SK-N-SH (cell line): ENCODE measurements around the gene MAN2B1. TPM values are rescaled to one million over a fixed set of nuclear protein-coding genes. Genes with fewer than 3 reads are reported as not detected.

Experiments
- CTCF ChIA-PET: fragments of 300-600, 350-600 bp; formaldehyde crosslinking; extraction: SDS; loops from one replicate; lab custom pipeline; 2021; lab: Yijun Ruan, JAX
- POLR2A ChIA-PET: fragments of 350-600 bp; sonication (Branson Sonifier 250); formaldehyde crosslinking; extraction: SDS; loops from one replicate; lab custom pipeline; 2020; ENCODE audit warnings: antibody characterized with exemption, inconsistent platforms; lab: Yijun Ruan, JAX
- DNase-seq: peaks from one replicate; pipeline ENCODE4 v3.0.0; 2012
- H2AFZ ChIP-seq: fragments of 200-600 bp; sonication (generic); 2 replicates; pipeline ENCODE4 v1.8.1; 2016; ENCODE audit warnings: antibody characterized with exemption, mild to moderate bottlenecking, low read depth
- H3F3A ChIP-seq: fragments of 200-600 bp; sonication (generic); replicated peaks from 2 replicates; pipeline ENCODE3; 2016; ENCODE audit warnings: antibody characterized with exemption, mild to moderate bottlenecking; ENCODE audit not compliant: insufficient read depth
- H3K27ac ChIP-seq, 2 experiments: fragments of 200-500 bp in 1 of 2; fragments of 200-600 bp in 1 of 2; sonication (Bioruptor generic) in 1 of 2; sonication (generic), shearing (Covaris generic) in 1 of 2; 2 replicates each; pipeline versions ENCODE4 v1.5.1 to v1.6.1; 2014 to 2016; ENCODE audit warnings: low read depth in 2 of 2, inconsistent platforms in 1 of 2, low read length in 1 of 2, mild to moderate bottlenecking in 1 of 2, mixed read lengths in 1 of 2
- H3K27me3 ChIP-seq: fragments of 200-600 bp; sonication (generic), shearing (Covaris generic); 2 replicates; pipeline ENCODE4 v1.6.1; 2016; ENCODE audit warnings: mixed run types; ENCODE audit not compliant: insufficient read depth
- H3K36me3 ChIP-seq, 2 experiments: fragments of 200-500 bp in 1 of 2; fragments of 200-600 bp in 1 of 2; sonication (Bioruptor generic) in 1 of 2; sonication (generic) in 1 of 2; replicated peaks in 1 of 2; 2 replicates each; pipeline versions ENCODE3 to v1.5.1; 2014 to 2016; ENCODE audit warnings: low read length in 1 of 2, mild to moderate bottlenecking in 1 of 2; ENCODE audit not compliant: insufficient read depth in 2 of 2, control insufficient read depth in 1 of 2
- H3K4me1 ChIP-seq, 2 experiments: fragments of 200-500 bp in 1 of 2; fragments of 200-600 bp in 1 of 2; sonication (Bioruptor generic) in 1 of 2; sonication (generic), shearing (Covaris generic) in 1 of 2; 2 replicates each; pipeline versions ENCODE4 v1.5.1 to v1.6.1; 2014 to 2016; ENCODE audit warnings: low read depth in 1 of 2, low read length in 1 of 2, mixed run types in 1 of 2; ENCODE audit not compliant: insufficient read depth in 2 of 2, control insufficient read depth in 1 of 2
- H3K4me2 ChIP-seq: fragments of 200-600 bp; sonication (generic), shearing (Covaris generic); 2 replicates; pipeline ENCODE4 v1.6.1; 2017; ENCODE audit warnings: mixed run types
- H3K4me3 ChIP-seq, 2 experiments: fragments of 200-500 bp in 1 of 2; fragments of 200-600 bp in 1 of 2; sonication (Bioruptor generic) in 1 of 2; sonication (generic), shearing (Covaris generic) in 1 of 2; 2 replicates each; pipeline versions ENCODE4 v1.5.1 to v1.8.1; 2014 to 2016; ENCODE audit warnings: low read depth in 2 of 2, inconsistent platforms in 1 of 2, low read length in 1 of 2, mild to moderate bottlenecking in 1 of 2, mixed read lengths in 1 of 2, moderate library complexity in 1 of 2
- H3K79me2 ChIP-seq: fragments of 200-600 bp; sonication (generic); 2 replicates; pipeline ENCODE4 v1.8.1; 2017; ENCODE audit warnings: mild to moderate bottlenecking; ENCODE audit not compliant: insufficient read depth
- H3K9ac ChIP-seq: fragments of 200-600 bp; sonication (generic); 2 replicates; pipeline ENCODE4 v1.6.1; 2017; ENCODE audit warnings: mixed run types
- H3K9me2 ChIP-seq: fragments of 200-600 bp; sonication (generic); 2 replicates; pipeline ENCODE4 v1.6.1; 2017; ENCODE audit warnings: mixed run types
- H3K9me3 ChIP-seq: fragments of 200-600 bp; sonication (generic); 2 replicates; pipeline ENCODE4 v1.6.1; 2017; ENCODE audit warnings: mixed run types, mild to moderate bottlenecking, moderate library complexity
- H4K20me1 ChIP-seq: fragments of 200-600 bp; sonication (generic); 2 replicates; pipeline ENCODE4 v1.6.1; 2017; ENCODE audit warnings: mild to moderate bottlenecking, mixed run types; ENCODE audit not compliant: insufficient read depth
- CHD2 ChIP-seq: fragments of 150-350 bp; IDR thresholded peaks from 2 replicates; pipeline ENCODE4 v1.6.1; 2018; ENCODE audit warnings: low read length; ENCODE audit not compliant: partially characterized antibody
- EP300 ChIP-seq, 2 experiments: IDR thresholded peaks; 2 replicates each; pipeline versions ENCODE4 v1.4.0 to v1.6.1; 2012; ENCODE audit warnings: borderline replicate concordance in 1 of 2, low read depth in 1 of 2, low read length in 1 of 2
- GABPA ChIP-seq: IDR thresholded peaks from 2 replicates; pipeline ENCODE4 v1.4.0; 2012; ENCODE audit warnings: low read depth, mild to moderate bottlenecking
- GATA2 ChIP-seq: sonication (generic); formaldehyde crosslinking; IDR thresholded peaks from 2 replicates; pipeline ENCODE4 v1.5.0; 2020; ENCODE audit warnings: mild to moderate bottlenecking, missing genetic modification reagents
- MEF2A ChIP-seq: IDR thresholded peaks from 2 replicates; pipeline ENCODE4 v1.4.0; 2012; ENCODE audit warnings: low read depth, borderline replicate concordance
- MXI1 ChIP-seq: IDR thresholded peaks from 2 replicates; pipeline ENCODE4 v1.6.1; 2012; ENCODE audit warnings: mild to moderate bottlenecking, low read depth, low read length, improper control_type of control experiment
- NFIC ChIP-seq: IDR thresholded peaks from 2 replicates; pipeline ENCODE4 v1.4.0; 2012; ENCODE audit warnings: borderline replicate concordance
- NRF1 ChIP-seq: IDR thresholded peaks from 2 replicates; pipeline ENCODE4 v1.6.1; 2012; ENCODE audit warnings: low read depth, mild to moderate bottlenecking, low read length
- POLR2AphosphoS5 ChIP-seq: IDR thresholded peaks from 2 replicates; pipeline ENCODE4 v1.6.1; 2012; ENCODE audit warnings: low read depth, low read length
- SIN3A ChIP-seq: IDR thresholded peaks from 2 replicates; pipeline ENCODE4 v1.6.1; 2012; ENCODE audit warnings: low read depth, mild to moderate bottlenecking, low read length, moderate library complexity, borderline replicate concordance
- SMC3 ChIP-seq: IDR thresholded peaks from 2 replicates; pipeline ENCODE4 v1.6.1; 2012; ENCODE audit warnings: low read depth, low read length, improper control_type of control experiment
- YY1 ChIP-seq: IDR thresholded peaks from 2 replicates; pipeline ENCODE4 v1.4.0; 2012; ENCODE audit warnings: low read depth, mild to moderate bottlenecking
- WGBS: methylation state at CpG from one replicate; pipeline ENCODE4 v1.1.6; 2017; ENCODE audit warnings: low lambda C conversion rate; 5-methylcytosine and 5-hydroxymethylcytosine counted together
- polyA plus RNA-seq, 3 experiments: library from polyadenylated mRNA; depleted of rRNA; stranded (reverse); fragments of >200 nt; gene quantifications; 2 replicates each; pipeline ENCODE4 v1.2.3, GENCODE V29; 2012
- TF ChIP-seq, protein P1 (sequence below): fragments of 150-350 bp; IDR thresholded peaks from 2 replicates; pipeline ENCODE4 v1.6.1; 2016; ENCODE audit warnings: mild to moderate bottlenecking, low read depth, low read length
- TF ChIP-seq, protein P2 (sequence below): fragments of 200-600 bp; sonication (generic); IDR thresholded peaks from 2 replicates; pipeline ENCODE4 v1.6.1; 2017; ENCODE audit warnings: antibody characterized with exemption, mild to moderate bottlenecking, moderate library complexity
- TF ChIP-seq, protein P3 (sequence below): IDR thresholded peaks from 2 replicates; pipeline ENCODE4 v1.4.0; 2012; ENCODE audit warnings: low read depth, borderline replicate concordance
- TF ChIP-seq, protein P4 (sequence below): IDR thresholded peaks from 2 replicates; pipeline ENCODE4; 2012
- TF ChIP-seq, protein P5 (sequence below): IDR thresholded peaks from 2 replicates; pipeline ENCODE4 v1.6.1; 2012; ENCODE audit warnings: mild to moderate bottlenecking, low read depth, low read length, moderate library complexity

Gene MAN2B1
- polyA plus RNA-seq, 1 of the 3 experiments (the other 2 are of a cell fraction) = 47.0 TPM

DNA sequence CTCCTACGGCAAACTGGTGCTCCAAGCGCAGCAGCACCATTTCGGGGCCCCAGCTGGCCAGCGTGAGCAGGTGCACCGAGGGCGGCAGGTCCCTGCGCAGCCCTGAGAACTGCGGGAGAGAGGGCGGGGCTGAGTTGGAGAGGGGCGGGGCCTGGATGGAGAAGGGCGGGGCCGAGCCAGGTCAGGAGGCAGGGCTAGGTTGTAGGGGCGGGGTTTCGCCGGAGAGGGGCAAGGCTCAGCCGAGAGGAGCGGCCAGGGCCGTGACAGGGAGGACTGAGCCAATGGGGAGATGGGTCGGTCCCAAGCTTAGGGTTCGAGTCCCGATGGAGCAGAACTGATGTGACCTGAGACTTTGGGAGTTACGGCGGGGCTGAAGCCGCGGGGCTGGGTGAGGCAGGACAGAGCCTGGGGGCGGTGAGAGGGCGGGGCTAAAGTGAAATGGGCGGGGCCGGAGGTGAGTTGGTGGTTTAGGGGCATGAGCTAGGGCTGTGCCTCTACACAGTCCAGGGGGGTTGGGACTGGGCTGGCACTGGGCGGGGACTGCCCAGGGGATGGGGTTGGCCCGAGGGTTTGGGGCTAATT is 19.0 kb downstream of the MAN2B1 start:
- H3K79me2 ChIP-seq = no peaks in the 10 kb centered on the region
- CTCF ChIA-PET = no interaction called here
- TF ChIP-seq YY1 (no peak), NFIC (no peak), MXI1 (no peak), GABPA (no peak), GATA2 (no peak)
- TF ChIP-seq, protein P1, sequence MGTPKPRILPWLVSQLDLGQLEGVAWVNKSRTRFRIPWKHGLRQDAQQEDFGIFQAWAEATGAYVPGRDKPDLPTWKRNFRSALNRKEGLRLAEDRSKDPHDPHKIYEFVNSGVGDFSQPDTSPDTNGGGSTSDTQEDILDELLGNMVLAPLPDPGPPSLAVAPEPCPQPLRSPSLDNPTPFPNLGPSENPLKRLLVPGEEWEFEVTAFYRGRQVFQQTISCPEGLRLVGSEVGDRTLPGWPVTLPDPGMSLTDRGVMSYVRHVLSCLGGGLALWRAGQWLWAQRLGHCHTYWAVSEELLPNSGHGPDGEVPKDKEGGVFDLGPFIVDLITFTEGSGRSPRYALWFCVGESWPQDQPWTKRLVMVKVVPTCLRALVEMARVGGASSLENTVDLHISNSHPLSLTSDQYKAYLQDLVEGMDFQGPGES = no peak
- TF ChIP-seq, all 33 proteins: peak for 0
- Histone ChIP-seq H3K4me3 (peak overlapping the region in 1 of 2 experiments; percentile 35; a peak in 3 of 4 replicates), H3F3A (no peaks in the 10 kb centered on the region), H3K27me3 (no peaks in the 10 kb centered on the region), H3K36me3 (no peaks in the 10 kb centered on the region), H3K27ac (no peak overlapping the region), H3K9me3 (no peaks in the 10 kb centered on the region), H3K9me2 (no peaks in the 10 kb centered on the region), H3K9ac (no peak overlapping the region), H2AFZ (no peak overlapping the region), H4K20me1 (no peaks in the 10 kb centered on the region), H3K4me2 (no peak overlapping the region; the same call in 1 of the 2 replicates), H3K4me1 (peaks cover 0 to 8% of the 10 kb centered on the region in 2 experiments; a peak in 1 of 4 replicates)
- POLR2A ChIA-PET = no interaction called here
- 36% methylated on average over 26 of the region's 31 CpGs for WGBS
- peak; percentile 88 for DNase-seq

DNA sequence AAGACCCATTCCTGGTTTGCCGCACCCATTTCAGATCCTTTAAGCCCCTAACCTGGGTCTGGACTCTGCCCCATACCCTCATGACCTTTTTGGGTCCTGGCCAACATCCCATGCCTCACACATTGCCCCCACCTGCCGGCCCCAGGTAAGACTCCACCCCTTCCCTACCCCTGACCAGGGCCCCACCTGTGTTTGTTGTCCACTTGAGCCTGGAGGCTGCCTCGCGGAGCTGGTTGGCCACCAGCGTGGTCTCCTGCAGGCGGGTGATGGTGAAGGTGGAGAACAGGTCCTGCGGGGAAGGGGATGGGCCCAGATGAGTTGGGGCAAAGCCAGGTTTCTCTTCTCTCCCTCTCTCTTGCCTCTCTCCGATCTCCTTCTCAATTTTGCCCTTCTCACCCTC is 19.5 kb downstream of the MAN2B1 start:
- Histone ChIP-seq H3K9me2 (no peaks in the 10 kb centered on the region), H3K4me2 (no peak overlapping the region), H3K36me3 (no peaks in the 10 kb centered on the region), H3K79me2 (no peaks in the 10 kb centered on the region), H2AFZ (no peak overlapping the region), H3K9me3 (no peaks in the 10 kb centered on the region), H3K4me1 (peaks cover 0 to 8% of the 10 kb centered on the region in 2 experiments; a peak in 1 of 4 replicates), H3K27me3 (no peaks in the 10 kb centered on the region), H3K27ac (no peak overlapping the region), H3F3A (no peaks in the 10 kb centered on the region), H3K4me3 (no peak overlapping the region), H4K20me1 (no peaks in the 10 kb centered on the region), H3K9ac (no peak overlapping the region)
- 86% methylated on average over 7 of the region's 8 CpGs for WGBS
- ChIA-PET CTCF (interaction anchor here (1.6 kb wide), 1 partner anchor 25 kb away, joined by 9 read pairs; no protein-coding TSS in a partner anchor), POLR2A (no interaction called here)
- no peak for TF ChIP-seq NRF1
- no peak for TF ChIP-seq EP300 (IDR thresholded peaks at IDR 0.05; ENCODE audit: borderline replicate concordance in 1 of 2, low read depth in 1 of 2, low read length in 1 of 2)
- no peak for TF ChIP-seq GABPA
- TF ChIP-seq, protein P2, sequence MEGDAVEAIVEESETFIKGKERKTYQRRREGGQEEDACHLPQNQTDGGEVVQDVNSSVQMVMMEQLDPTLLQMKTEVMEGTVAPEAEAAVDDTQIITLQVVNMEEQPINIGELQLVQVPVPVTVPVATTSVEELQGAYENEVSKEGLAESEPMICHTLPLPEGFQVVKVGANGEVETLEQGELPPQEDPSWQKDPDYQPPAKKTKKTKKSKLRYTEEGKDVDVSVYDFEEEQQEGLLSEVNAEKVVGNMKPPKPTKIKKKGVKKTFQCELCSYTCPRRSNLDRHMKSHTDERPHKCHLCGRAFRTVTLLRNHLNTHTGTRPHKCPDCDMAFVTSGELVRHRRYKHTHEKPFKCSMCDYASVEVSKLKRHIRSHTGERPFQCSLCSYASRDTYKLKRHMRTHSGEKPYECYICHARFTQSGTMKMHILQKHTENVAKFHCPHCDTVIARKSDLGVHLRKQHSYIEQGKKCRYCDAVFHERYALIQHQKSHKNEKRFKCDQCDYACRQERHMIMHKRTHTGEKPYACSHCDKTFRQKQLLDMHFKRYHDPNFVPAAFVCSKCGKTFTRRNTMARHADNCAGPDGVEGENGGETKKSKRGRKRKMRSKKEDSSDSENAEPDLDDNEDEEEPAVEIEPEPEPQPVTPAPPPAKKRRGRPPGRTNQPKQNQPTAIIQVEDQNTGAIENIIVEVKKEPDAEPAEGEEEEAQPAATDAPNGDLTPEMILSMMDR = no peak
- no peak for TF ChIP-seq CHD2
- TF ChIP-seq MEF2A = no peak
- TF ChIP-seq, protein P3, sequence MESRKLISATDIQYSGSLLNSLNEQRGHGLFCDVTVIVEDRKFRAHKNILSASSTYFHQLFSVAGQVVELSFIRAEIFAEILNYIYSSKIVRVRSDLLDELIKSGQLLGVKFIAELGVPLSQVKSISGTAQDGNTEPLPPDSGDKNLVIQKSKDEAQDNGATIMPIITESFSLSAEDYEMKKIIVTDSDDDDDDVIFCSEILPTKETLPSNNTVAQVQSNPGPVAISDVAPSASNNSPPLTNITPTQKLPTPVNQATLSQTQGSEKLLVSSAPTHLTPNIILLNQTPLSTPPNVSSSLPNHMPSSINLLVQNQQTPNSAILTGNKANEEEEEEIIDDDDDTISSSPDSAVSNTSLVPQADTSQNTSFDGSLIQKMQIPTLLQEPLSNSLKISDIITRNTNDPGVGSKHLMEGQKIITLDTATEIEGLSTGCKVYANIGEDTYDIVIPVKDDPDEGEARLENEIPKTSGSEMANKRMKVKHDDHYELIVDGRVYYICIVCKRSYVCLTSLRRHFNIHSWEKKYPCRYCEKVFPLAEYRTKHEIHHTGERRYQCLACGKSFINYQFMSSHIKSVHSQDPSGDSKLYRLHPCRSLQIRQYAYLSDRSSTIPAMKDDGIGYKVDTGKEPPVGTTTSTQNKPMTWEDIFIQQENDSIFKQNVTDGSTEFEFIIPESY = no peak
- no peak for TF ChIP-seq POLR2AphosphoS5
- TF ChIP-seq, protein P4, sequence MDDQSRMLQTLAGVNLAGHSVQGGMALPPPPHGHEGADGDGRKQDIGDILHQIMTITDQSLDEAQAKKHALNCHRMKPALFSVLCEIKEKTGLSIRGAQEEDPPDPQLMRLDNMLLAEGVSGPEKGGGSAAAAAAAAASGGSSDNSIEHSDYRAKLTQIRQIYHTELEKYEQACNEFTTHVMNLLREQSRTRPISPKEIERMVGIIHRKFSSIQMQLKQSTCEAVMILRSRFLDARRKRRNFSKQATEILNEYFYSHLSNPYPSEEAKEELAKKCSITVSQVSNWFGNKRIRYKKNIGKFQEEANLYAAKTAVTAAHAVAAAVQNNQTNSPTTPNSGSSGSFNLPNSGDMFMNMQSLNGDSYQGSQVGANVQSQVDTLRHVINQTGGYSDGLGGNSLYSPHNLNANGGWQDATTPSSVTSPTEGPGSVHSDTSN = no peak
- TF ChIP-seq SMC3 = no peak
- TF ChIP-seq, protein P5, sequence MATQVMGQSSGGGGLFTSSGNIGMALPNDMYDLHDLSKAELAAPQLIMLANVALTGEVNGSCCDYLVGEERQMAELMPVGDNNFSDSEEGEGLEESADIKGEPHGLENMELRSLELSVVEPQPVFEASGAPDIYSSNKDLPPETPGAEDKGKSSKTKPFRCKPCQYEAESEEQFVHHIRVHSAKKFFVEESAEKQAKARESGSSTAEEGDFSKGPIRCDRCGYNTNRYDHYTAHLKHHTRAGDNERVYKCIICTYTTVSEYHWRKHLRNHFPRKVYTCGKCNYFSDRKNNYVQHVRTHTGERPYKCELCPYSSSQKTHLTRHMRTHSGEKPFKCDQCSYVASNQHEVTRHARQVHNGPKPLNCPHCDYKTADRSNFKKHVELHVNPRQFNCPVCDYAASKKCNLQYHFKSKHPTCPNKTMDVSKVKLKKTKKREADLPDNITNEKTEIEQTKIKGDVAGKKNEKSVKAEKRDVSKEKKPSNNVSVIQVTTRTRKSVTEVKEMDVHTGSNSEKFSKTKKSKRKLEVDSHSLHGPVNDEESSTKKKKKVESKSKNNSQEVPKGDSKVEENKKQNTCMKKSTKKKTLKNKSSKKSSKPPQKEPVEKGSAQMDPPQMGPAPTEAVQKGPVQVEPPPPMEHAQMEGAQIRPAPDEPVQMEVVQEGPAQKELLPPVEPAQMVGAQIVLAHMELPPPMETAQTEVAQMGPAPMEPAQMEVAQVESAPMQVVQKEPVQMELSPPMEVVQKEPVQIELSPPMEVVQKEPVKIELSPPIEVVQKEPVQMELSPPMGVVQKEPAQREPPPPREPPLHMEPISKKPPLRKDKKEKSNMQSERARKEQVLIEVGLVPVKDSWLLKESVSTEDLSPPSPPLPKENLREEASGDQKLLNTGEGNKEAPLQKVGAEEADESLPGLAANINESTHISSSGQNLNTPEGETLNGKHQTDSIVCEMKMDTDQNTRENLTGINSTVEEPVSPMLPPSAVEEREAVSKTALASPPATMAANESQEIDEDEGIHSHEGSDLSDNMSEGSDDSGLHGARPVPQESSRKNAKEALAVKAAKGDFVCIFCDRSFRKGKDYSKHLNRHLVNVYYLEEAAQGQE = no peak
- TF ChIP-seq SIN3A = no peak
- TF ChIP-seq NFIC = no peak
- peak; percentile 27 for DNase-seq
